ENCODE results near the gene GNL2.
"Not testable (repeated sequence)": the region's sequence is repeated elsewhere in the genome, so short reads cannot be mapped to it uniquely, and the experiment has no call there.

The GNL2 gene

GRCh38 chr1:37606481-37607263 lies 10.9 kb upstream of the GNL2 start:
- DNase-seq = no peak

- DNase-seq = no peak
These were observed 10.2 kb upstream of the GNL2 start for GRCh38 chr1:37605806-37606474.

- DNase-seq = no peak
These were observed 9.4 kb upstream of the GNL2 start for GRCh38 chr1:37605061-37605650.

- DNase-seq = peak; percentile 60
These were observed 7.3 kb upstream of the GNL2 start for GRCh38 chr1:37602750-37603694.

- no peak for DNase-seq
These were observed 5.7 kb upstream of the GNL2 start for GRCh38 chr1:37601441-37601840.

GRCh38 chr1:37599940-37600339 lies 4.2 kb upstream of the GNL2 start:
- DNase-seq = no peak

GRCh38 chr1:37596182-37596667 lies 488 bp upstream of the GNL2 start:
- DNase-seq = no peak

GRCh38 chr1:37593726-37594125 lies 2.0 kb downstream of the GNL2 start:
- no peak for DNase-seq

- DNase-seq = no peak
These were observed 6.8 kb downstream of the GNL2 start for GRCh38 chr1:37588939-37589338.

- DNase-seq = not testable (repeated sequence)
These were observed 11.2 kb downstream of the GNL2 start for GRCh38 chr1:37584544-37584943.

GRCh38 chr1:37575692-37576091 lies 20.0 kb downstream of the GNL2 start:
- DNase-seq = no peak

- DNase-seq = no peak
These were observed 20.8 kb downstream of the GNL2 start for GRCh38 chr1:37574834-37575480.

GRCh38 chr1:37570528-37571334 lies 25.0 kb downstream of the GNL2 start:
- no peak for DNase-seq

- no peak for DNase-seq
These were observed 28.7 kb downstream of the GNL2 start for GRCh38 chr1:37567023-37567422.

- DNase-seq = no peak
These were observed 30.8 kb downstream of the GNL2 start for GRCh38 chr1:37564892-37565291.

GRCh38 chr1:37562984-37563383 lies 32.8 kb downstream of the GNL2 start:
- no peak for DNase-seq

- DNase-seq = peak; percentile 68
These were observed 34.3 kb downstream of the GNL2 start for GRCh38 chr1:37561133-37562132.

GRCh38 chr1:37560401-37561132 lies 35.2 kb downstream of the GNL2 start:
- DNase-seq = no peak

GRCh38 chr1:37559957-37560379 lies 35.8 kb downstream of the GNL2 start:
- not testable (repeated sequence) for DNase-seq

Measured in activated CD8-positive, alpha-beta memory T cell treated with anti-CD3 and anti-CD28 coated beads for 24 hours (primary cell).